Measurements from ENCODE around the gene PRDM11. TPM values are rescaled to one million over a fixed set of nuclear protein-coding genes. Genes with fewer than 3 reads are reported as not detected.

PRDM11 gene
- total RNA-seq, 1 donor from 2014 or later, result 1.9 TPM

DNA sequence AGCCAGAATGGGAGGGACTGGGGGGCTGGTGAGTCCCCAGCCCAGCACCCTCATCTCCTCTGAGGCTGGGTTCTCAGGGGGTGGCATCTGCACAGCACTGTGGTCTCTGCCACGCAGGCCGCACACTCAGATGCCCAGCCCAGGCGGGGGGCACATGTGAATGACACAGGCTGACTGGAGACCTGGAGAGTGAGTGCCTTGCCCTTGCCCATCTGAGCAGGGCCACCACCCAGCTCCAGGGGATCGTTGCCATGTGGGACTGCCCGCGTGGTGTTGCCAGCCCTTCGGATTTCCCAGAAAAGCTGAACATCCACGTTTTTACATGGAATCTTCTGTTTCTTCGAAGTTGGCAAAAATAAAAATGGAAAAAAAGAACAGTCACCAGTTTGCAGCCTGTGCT lies 18.9 kb downstream of the PRDM11 start:
- peaks cover 8% of the 10 kb centered on the region for H3K4me1 Mint-ChIP-seq (ENCODE audit: low read depth)
- intact Hi-C loops (cut with micrococcal nuclease), result no loop called here
- no peaks in the 10 kb centered on the region for H3K9me3 Mint-ChIP-seq
- DNase-seq (ENCODE audit: low spot score), result no peak
- H3K4me3 Mint-ChIP-seq (ENCODE audit: low read depth), result no peak overlapping the region
- peaks cover 2% of the 10 kb centered on the region for H3K27me3 Mint-ChIP-seq (ENCODE audit: low read depth)
- H3K36me3 Mint-ChIP-seq (ENCODE audit: low read depth), result no peaks in the 10 kb centered on the region
- H3K27ac Mint-ChIP-seq, result no peak overlapping the region

DNA sequence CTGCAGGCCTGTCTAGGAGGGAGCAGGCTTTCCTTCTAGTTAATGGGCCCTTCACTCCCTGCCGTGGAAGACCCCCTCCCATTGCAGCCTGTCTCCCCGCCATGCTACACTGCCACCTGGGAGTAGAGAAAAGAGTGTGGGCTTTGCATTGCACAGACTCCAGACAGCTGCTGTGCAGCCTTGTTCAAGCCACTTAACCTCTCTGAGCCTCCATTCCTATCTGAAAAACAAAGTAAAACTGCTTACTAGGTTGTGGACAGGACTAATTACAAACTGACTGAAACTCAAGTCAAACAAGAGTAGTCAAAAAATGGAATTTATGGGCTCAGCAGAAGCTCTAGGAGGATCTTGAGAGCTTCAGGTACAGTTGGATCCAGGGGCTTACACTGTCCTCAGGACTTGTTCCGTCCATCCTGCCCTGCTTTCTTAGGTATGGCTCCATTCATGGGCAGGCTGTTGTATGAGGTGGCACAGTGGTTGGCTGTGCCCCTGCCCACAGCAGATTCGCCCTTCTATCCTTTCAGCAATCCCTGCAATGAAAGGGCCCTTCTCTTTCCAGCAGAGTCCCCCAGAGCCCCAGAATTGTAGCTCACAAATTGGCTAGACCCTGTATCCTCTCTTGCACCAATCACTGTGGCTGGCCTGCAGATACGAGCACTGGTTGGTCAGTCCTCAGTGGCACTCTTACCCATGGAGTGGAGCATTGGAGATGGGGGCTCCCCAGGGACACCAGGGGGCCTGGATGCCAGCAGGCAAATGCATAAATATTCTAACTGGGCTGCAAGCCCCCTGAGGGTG lies 19.6 kb downstream of the PRDM11 start:
- H3K27me3 Mint-ChIP-seq (ENCODE audit: low read depth), result peaks cover 2% of the 10 kb centered on the region
- no peak for DNase-seq (ENCODE audit: low spot score)
- H3K4me1 Mint-ChIP-seq (ENCODE audit: low read depth), result peaks cover 9% of the 10 kb centered on the region
- no peak overlapping the region for H3K27ac Mint-ChIP-seq
- intact Hi-C loops (cut with micrococcal nuclease), result no loop called here
- H3K36me3 Mint-ChIP-seq (ENCODE audit: low read depth), result no peaks in the 10 kb centered on the region
- H3K9me3 Mint-ChIP-seq, result no peaks in the 10 kb centered on the region
- H3K4me3 Mint-ChIP-seq (ENCODE audit: low read depth), result no peak overlapping the region

DNA sequence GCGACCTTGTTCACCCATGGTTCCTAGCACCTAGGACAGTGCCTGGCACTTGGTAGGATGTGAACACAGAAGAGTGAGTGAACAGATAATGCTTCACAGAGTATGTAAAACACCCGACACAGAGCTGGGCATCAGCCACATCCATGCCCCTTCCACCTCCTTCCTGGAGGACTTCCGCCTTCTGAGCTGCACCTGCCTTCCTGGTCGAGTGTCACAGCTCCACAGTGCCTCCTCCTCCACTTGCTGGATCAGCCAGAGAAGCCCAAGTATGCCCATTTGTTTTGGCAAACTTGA lies 20.1 kb downstream of the PRDM11 start:
- intact Hi-C loops (cut with micrococcal nuclease), result no loop called here
- Mint-ChIP-seq H3K9me3 (no peaks in the 10 kb centered on the region), H3K27ac (no peak overlapping the region), H3K4me1 (ENCODE audit: low read depth) (peaks cover 9% of the 10 kb centered on the region), H3K4me3 (ENCODE audit: low read depth) (no peak overlapping the region), H3K36me3 (ENCODE audit: low read depth) (no peaks in the 10 kb centered on the region), H3K27me3 (ENCODE audit: low read depth) (peaks cover 2% of the 10 kb centered on the region)
- no peak for DNase-seq (ENCODE audit: low spot score)

DNA sequence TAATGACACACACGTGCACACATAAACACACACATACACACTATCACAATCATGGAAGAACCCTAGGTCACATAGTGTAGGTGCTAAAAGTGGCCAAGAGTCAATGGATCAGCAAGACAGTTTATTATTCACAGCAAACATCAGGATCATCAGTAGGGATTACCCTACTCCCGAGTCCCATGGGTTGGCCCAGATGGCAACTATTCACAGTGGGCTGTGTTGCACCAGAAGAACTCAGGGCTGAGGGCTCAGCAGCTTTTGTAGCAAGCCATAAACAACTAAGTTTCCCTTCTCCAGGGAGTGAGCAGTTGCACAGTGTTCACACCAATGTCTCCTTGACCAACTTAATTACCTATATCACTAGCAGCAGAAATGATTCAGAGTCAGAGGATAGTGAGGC lies 20.8 kb downstream of the PRDM11 start:
- no peaks in the 10 kb centered on the region for H3K9me3 Mint-ChIP-seq
- no peak overlapping the region for H3K27ac Mint-ChIP-seq
- H3K4me1 Mint-ChIP-seq (ENCODE audit: low read depth), result peaks cover 9% of the 10 kb centered on the region
- intact Hi-C loops (cut with micrococcal nuclease), result no loop called here
- no peak overlapping the region for H3K4me3 Mint-ChIP-seq (ENCODE audit: low read depth)
- DNase-seq (ENCODE audit: low spot score), result no peak
- H3K27me3 Mint-ChIP-seq (ENCODE audit: low read depth), result peaks cover 6% of the 10 kb centered on the region
- H3K36me3 Mint-ChIP-seq (ENCODE audit: low read depth), result no peaks in the 10 kb centered on the region

DNA sequence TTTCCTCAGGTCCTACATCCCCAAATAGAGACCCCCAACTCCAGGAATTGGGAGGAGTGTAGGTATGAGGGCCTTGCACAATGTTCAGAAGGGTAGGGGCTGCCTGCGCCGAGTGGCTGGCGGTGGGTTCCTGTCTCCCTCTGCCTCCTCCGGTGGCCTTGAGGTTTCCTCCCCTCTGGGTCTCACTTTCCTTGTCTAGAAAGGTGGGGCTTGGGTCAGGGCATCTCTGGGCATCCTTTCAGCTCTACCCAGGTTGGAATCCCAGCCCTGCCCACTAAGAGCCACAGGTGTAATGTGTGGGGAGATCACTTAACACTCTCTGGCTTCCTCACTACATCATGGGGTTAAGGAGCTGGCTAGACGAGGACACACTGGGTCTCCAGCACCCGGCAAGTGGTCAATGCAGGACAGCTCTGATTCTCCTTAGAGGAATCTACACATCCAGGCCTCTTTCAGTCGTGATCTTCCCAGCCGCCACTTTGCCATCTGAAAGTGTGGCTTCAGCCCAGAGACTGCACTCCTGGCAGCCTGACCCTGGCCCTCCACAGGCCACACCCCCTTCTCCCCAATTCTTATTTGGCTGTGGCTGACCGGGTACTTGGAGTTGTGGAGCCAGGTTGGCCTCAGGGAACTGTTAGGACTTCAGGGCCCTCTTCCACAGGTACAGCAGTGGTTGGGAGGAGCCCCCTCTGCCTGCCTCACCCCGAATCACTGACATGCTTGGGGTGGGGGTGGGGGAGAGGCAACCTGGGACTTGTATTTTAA lies 22.1 kb downstream of the PRDM11 start:
- DNase-seq (ENCODE audit: low spot score), result no peak
- H3K27ac Mint-ChIP-seq, result no peak overlapping the region
- no peak overlapping the region for H3K4me3 Mint-ChIP-seq (ENCODE audit: low read depth)
- intact Hi-C loops (cut with micrococcal nuclease), result loop anchor here (1.0 kb wide), 1 partner anchor 17 kb away; no protein-coding TSS in a partner anchor
- H3K4me1 Mint-ChIP-seq (ENCODE audit: low read depth), result peaks cover 9% of the 10 kb centered on the region
- no peaks in the 10 kb centered on the region for H3K9me3 Mint-ChIP-seq
- H3K27me3 Mint-ChIP-seq (ENCODE audit: low read depth), result peaks cover 6% of the 10 kb centered on the region
- H3K36me3 Mint-ChIP-seq (ENCODE audit: low read depth), result no peaks in the 10 kb centered on the region

DNA sequence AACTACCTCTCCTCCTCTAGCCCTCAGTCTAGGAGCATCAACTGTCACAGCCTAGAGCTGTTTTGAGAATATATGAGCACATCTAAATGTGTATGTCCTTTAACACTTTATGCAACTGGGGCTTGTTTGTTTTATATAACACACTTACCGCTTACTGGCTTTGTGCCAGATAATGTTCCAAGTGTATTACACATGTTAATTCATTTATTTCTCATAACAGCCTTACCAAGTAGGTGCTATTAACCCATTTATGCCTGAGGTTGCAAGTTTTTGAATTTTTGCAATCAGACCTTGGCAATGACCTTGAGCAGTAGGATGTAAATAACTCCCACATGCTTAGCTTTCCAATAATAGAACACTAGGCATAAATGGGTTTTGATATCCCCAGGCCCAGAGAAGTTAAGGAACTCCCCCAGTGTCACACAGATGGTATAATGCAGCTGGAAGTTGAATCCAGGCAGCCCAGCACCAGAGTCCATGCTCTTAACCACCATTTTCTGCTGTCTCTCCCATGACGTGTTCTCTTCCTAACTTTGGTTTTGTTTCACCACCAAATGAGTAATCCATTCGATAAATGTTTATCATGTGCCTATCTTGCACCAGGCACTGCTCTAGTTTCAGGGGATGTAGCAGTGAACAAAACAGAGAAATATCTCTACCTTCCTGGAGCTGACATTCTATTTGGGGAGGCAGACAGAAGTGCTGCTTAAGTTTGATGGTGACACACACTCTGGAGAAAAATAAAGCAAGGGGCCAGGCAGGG lies 23.1 kb downstream of the PRDM11 start:
- Mint-ChIP-seq H3K4me3 (ENCODE audit: low read depth) (no peak overlapping the region), H3K4me1 (ENCODE audit: low read depth) (peaks cover 9% of the 10 kb centered on the region), H3K27me3 (ENCODE audit: low read depth) (peaks cover 10% of the 10 kb centered on the region), H3K36me3 (ENCODE audit: low read depth) (no peaks in the 10 kb centered on the region), H3K9me3 (no peaks in the 10 kb centered on the region), H3K27ac (no peak overlapping the region)
- intact Hi-C loops (cut with micrococcal nuclease), result loop anchor here (1.0 kb wide), 1 partner anchor 16 kb away; no protein-coding TSS in a partner anchor
- DNase-seq (ENCODE audit: low spot score), result no peak

DNA sequence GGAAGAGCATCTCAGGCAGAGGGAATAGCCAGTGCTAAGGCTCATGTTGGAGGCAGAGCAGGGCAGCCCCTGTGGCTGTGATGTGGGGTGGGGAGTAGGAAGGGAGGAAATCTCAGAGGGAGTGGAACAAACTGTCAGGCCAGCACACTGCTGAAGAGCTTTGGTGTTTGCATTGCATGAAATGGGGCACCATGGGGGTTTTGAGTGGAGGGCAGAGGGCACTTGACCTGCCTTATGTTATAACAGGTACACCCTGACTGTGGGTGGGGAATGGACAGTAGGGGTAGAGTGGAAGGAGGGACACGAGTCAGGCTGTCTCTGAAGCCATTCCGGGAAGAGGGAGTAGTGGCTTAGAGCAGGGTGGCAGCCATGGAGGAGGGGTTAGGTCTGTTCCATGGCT lies 24.0 kb downstream of the PRDM11 start:
- Mint-ChIP-seq H3K27ac (no peak overlapping the region), H3K4me3 (ENCODE audit: low read depth) (no peak overlapping the region), H3K36me3 (ENCODE audit: low read depth) (no peaks in the 10 kb centered on the region), H3K27me3 (ENCODE audit: low read depth) (peaks cover 17% of the 10 kb centered on the region), H3K4me1 (ENCODE audit: low read depth) (peaks cover 9% of the 10 kb centered on the region), H3K9me3 (no peaks in the 10 kb centered on the region)
- intact Hi-C loops (cut with micrococcal nuclease), result no loop called here
- DNase-seq (ENCODE audit: low spot score), result no peak

DNA sequence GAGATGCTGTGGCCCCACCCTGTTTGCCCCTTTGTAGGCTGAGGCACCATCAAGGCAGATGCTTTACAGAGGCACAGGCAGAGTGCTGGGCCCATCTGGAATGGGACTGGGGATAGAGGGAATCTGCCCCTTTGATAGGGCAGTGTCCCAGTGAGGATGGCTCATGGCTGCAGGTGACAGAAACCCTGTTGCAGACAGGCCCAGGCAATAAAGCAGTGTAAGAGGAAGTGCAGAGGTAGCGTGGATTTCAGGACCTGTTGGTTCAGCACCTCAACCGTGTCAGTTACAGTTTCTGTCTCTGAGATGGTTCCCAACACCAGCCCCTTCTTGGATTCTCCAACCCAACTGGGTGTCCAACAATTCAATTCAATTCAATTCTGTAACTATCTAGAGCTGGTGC lies 25.1 kb downstream of the PRDM11 start:
- Mint-ChIP-seq H3K27ac (no peak overlapping the region), H3K9me3 (no peaks in the 10 kb centered on the region), H3K36me3 (ENCODE audit: low read depth) (no peaks in the 10 kb centered on the region), H3K4me1 (ENCODE audit: low read depth) (peaks cover 9% of the 10 kb centered on the region), H3K4me3 (ENCODE audit: low read depth) (no peak overlapping the region), H3K27me3 (ENCODE audit: low read depth) (peaks cover 17% of the 10 kb centered on the region)
- intact Hi-C loops (cut with micrococcal nuclease), result no loop called here
- DNase-seq (ENCODE audit: low spot score), result no peak

DNA sequence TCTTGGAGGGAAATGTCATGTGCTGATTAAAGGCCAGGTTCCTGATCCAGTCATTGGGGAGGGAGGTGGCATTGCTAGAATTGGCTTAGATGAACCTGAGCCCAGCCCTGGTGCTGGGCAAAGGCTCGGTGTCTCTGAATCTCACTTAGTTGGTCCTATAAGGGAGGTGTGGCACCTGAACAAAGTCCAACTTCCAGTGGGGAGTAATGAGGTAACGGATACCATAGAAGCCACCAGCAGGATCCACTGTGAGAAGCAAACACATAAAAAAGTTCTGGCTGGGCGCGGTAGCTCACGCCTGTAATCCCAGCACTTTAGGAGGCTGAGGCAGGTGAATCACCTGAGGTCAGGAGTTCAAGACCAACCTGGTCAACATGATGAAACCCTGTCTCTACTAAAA lies 26.6 kb downstream of the PRDM11 start:
- Mint-ChIP-seq H3K9me3 (no peaks in the 10 kb centered on the region), H3K27me3 (ENCODE audit: low read depth) (peaks cover 22% of the 10 kb centered on the region), H3K4me1 (ENCODE audit: low read depth) (peaks cover 9% of the 10 kb centered on the region), H3K36me3 (ENCODE audit: low read depth) (no peaks in the 10 kb centered on the region), H3K27ac (no peak overlapping the region), H3K4me3 (ENCODE audit: low read depth) (no peak overlapping the region)
- intact Hi-C loops (cut with micrococcal nuclease), result no loop called here
- DNase-seq (ENCODE audit: low spot score), result no peak

DNA sequence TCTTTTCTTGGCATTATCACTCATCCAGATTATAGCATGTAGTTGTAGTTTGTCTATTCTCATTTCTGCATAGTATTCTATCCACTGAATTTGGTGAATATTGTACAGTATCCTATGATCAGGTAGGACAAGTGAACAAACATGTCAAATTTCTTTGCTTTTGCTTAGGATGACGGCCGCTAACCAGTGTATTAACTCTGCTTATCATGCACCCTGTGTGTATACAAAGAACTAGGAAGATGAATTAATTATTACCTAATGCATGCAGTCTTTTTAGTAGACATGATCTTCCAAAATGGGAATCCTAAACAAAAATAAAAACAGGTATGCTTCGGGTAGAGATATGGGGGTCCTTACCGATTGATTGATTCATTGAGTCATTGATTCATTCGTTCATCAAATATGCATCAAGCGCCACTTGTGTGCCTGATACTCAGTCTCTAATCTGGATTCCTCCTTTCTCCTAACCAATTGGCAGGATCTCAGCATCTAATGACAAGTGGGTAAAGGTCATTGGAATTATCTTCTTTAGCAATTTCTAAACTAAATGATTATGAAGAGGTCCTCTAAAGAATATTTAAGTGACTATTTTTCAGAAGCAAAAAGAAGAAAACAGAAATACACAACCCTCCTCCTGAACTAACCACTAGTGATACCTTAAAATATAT lies 27.9 kb downstream of the PRDM11 start:
- intact Hi-C loops (cut with micrococcal nuclease), result no loop called here
- no peaks in the 10 kb centered on the region for H3K36me3 Mint-ChIP-seq (ENCODE audit: low read depth)
- DNase-seq (ENCODE audit: low spot score), result no peak
- peaks cover 34% of the 10 kb centered on the region for H3K27me3 Mint-ChIP-seq (ENCODE audit: low read depth)
- H3K4me3 Mint-ChIP-seq (ENCODE audit: low read depth), result no peak overlapping the region
- no peaks in the 10 kb centered on the region for H3K9me3 Mint-ChIP-seq
- no peak overlapping the region for H3K27ac Mint-ChIP-seq
- H3K4me1 Mint-ChIP-seq (ENCODE audit: low read depth), result peaks cover 9% of the 10 kb centered on the region

DNA sequence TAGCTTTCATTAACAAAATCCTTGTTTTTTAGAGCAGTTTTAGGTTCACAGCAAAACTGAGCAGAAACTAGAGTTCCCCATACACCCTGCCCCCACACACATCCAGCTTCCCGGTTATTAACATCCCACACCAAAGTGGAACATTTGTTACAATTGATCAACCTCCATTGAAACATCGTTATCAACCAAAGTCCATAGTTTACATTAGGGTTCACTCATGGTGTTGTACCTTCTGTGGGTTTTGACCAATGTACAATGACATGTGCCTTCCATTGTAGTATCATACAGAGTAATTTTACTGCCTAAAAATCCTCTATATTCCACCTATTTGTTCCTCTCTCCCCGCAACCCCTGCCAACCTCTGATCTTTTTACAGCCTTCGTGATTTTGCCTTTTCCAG lies 28.5 kb downstream of the PRDM11 start:
- Mint-ChIP-seq H3K36me3 (ENCODE audit: low read depth) (no peaks in the 10 kb centered on the region), H3K9me3 (no peaks in the 10 kb centered on the region), H3K4me1 (ENCODE audit: low read depth) (peaks cover 4% of the 10 kb centered on the region), H3K27me3 (ENCODE audit: low read depth) (peaks cover 41% of the 10 kb centered on the region), H3K4me3 (ENCODE audit: low read depth) (no peak overlapping the region), H3K27ac (no peak overlapping the region)
- intact Hi-C loops (cut with micrococcal nuclease), result no loop called here
- DNase-seq (ENCODE audit: low spot score), result no peak

DNA sequence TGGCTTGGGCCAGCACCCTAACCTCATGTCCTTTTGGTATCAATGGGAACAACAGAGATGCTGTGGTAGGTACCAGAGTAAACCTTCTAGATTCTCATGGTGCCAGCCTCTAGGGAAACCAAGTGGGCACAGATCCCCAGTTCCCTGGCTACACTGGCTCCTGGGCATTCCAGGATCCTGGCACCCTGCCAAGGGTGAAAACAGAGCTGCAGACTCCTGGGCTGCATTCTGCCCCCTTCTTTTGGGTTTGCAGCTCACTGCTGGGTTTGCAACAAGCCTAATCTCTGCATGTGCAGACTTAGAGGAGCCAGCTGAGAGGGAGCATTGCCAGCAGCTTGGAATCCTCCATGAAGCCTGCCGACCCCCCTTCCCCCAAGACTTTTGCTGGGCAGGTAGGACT lies 30.6 kb downstream of the PRDM11 start:
- Mint-ChIP-seq H3K4me1 (ENCODE audit: low read depth) (no peaks in the 10 kb centered on the region), H3K4me3 (ENCODE audit: low read depth) (no peak overlapping the region), H3K9me3 (no peaks in the 10 kb centered on the region), H3K27me3 (ENCODE audit: low read depth) (peaks cover 46% of the 10 kb centered on the region), H3K27ac (no peak overlapping the region), H3K36me3 (ENCODE audit: low read depth) (no peaks in the 10 kb centered on the region)
- intact Hi-C loops (cut with micrococcal nuclease), result no loop called here
- DNase-seq (ENCODE audit: low spot score), result no peak

Data from activated T-helper 2 cell treated with anti-CD3 and anti-CD28 coated beads, Interferon-gamma antibody, Interleukin-2, Interleukin-4, amounts not matched to agents 10 μg/mL and 5 μg/mL and 100 μg/mL, durations not matched to agents 14 hours and 24 hours and 36 hours (primary cell).